ENCODE measurements around the gene MYO5B. TPM values are rescaled to one million over a fixed set of nuclear protein-coding genes. Genes with fewer than 3 reads are reported as not detected.

MYO5B gene
- polyA plus RNA-seq, 1 experiment: 0.18 TPM

GRCh38 chr18:50058731-50059130 is 136.2 kb downstream of the MYO5B start:
- no peaks in the 10 kb centered on the region for H3K27me3 ChIP-seq (ENCODE audit: control insufficient read depth, insufficient read depth, low read length)
- H3K4me3 ChIP-seq (ENCODE audit: low read depth, low read length): no peak overlapping the region
- POLR2A ChIA-PET: no interaction called here
- CTCF ChIA-PET: no interaction called here
- no peaks in the 10 kb centered on the region for H3K36me3 ChIP-seq (ENCODE audit: control insufficient read depth, insufficient read depth, low read length)
- no peak for TF ChIP-seq CTCF (IDR thresholded peaks at IDR 0.05; ENCODE audit: insufficient read depth, low read depth, low read length)
- DNase-seq (ENCODE audit: low read depth): no peak

- no peak overlapping the region for H3K4me3 ChIP-seq (ENCODE audit: low read depth, low read length)
- H3K27me3 ChIP-seq (ENCODE audit: control insufficient read depth, insufficient read depth, low read length): no peaks in the 10 kb centered on the region
- no peak for DNase-seq (ENCODE audit: low read depth)
- CTCF ChIA-PET: interaction anchor here (1.5 kb wide), 1 partner anchor 14 kb away, joined by 3 read pairs; no protein-coding TSS in a partner anchor
- no peaks in the 10 kb centered on the region for H3K36me3 ChIP-seq (ENCODE audit: control insufficient read depth, insufficient read depth, low read length)
- POLR2A ChIA-PET: no interaction called here
- TF ChIP-seq CTCF (IDR thresholded peaks at IDR 0.05; ENCODE audit: insufficient read depth, low read depth, low read length): no peak
These were observed 137.9 kb downstream of the MYO5B start for GRCh38 chr18:50057009-50057408.

GRCh38 chr18:50056185-50056584 is 138.8 kb downstream of the MYO5B start:
- H3K4me3 ChIP-seq (ENCODE audit: low read depth, low read length): no peak overlapping the region
- H3K27me3 ChIP-seq (ENCODE audit: control insufficient read depth, insufficient read depth, low read length): no peaks in the 10 kb centered on the region
- no peaks in the 10 kb centered on the region for H3K36me3 ChIP-seq (ENCODE audit: control insufficient read depth, insufficient read depth, low read length)
- POLR2A ChIA-PET: no interaction called here
- no peak for TF ChIP-seq CTCF (IDR thresholded peaks at IDR 0.05; ENCODE audit: insufficient read depth, low read depth, low read length)
- CTCF ChIA-PET: interaction anchor here (1.5 kb wide), 1 partner anchor 15 kb away, joined by 3 read pairs; no protein-coding TSS in a partner anchor
- DNase-seq (ENCODE audit: low read depth): no peak

- TF ChIP-seq CTCF (IDR thresholded peaks at IDR 0.05; ENCODE audit: insufficient read depth, low read depth, low read length): no peak
- ChIA-PET CTCF (no interaction called here), POLR2A (no interaction called here)
- H3K27me3 ChIP-seq (ENCODE audit: control insufficient read depth, insufficient read depth, low read length): no peaks in the 10 kb centered on the region
- no peaks in the 10 kb centered on the region for H3K36me3 ChIP-seq (ENCODE audit: control insufficient read depth, insufficient read depth, low read length)
- no peak for DNase-seq (ENCODE audit: low read depth)
- H3K4me3 ChIP-seq (ENCODE audit: low read depth, low read length): no peak overlapping the region
These were observed 139.5 kb downstream of the MYO5B start for GRCh38 chr18:50055488-50055887.

GRCh38 chr18:50053111-50053510 is 141.8 kb downstream of the MYO5B start:
- Histone ChIP-seq H3K4me3 (ENCODE audit: low read depth, low read length) (no peak overlapping the region), H3K27me3 (ENCODE audit: control insufficient read depth, insufficient read depth, low read length) (no peaks in the 10 kb centered on the region), H3K36me3 (ENCODE audit: control insufficient read depth, insufficient read depth, low read length) (no peaks in the 10 kb centered on the region)
- ChIA-PET POLR2A (no interaction called here), CTCF (no interaction called here)
- DNase-seq (ENCODE audit: low read depth): no peak
- no peak for TF ChIP-seq CTCF (IDR thresholded peaks at IDR 0.05; ENCODE audit: insufficient read depth, low read depth, low read length)
